Measurements from ENCODE around the gene MORC1.
A peak's percentile ranks its signal among the peaks of the same experiment; 100 is the strongest.

Gene MORC1

GRCh38 chr3:108936924-108937689 is 180.8 kb downstream of the MORC1 start:
- DNase-seq = no peak

DNA sequence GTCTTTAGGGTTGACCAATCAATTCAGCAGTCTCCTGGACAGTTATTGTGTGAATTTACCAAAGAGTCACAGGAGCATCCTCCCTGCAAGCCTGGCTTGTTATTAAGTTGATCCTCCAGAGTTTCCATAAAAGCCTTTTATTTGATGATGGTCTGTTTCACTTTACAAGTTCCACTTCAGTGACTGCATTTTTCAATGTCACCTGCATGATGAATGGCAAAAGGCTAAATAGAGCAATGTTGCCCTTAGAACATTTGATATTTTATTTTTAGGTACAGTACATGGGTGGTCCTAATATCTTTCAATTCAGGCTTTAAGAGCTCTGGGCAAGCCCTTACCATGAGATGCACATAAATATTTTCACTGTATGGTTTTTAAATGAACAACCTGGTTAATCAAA is 186.9 kb downstream of the MORC1 start:
- no peak for DNase-seq

DNA sequence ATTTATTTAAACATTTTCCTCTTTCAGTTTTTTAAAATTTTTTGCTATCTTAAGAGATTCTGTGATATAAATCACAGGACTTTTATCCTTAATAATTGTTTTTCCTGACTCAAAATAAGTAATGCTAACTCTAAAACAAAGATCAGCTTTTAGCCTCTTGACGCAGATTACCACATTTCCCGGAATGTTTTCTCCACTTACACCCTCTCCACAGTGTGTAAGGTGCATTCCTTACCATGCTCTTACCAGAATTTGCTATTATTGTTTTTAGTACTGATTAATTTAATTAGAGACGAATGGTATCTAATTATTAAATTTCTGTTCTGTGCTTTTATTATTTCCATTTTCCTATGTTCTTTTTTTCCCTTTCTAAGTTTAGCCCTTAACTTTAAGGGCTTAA is 199.1 kb downstream of the MORC1 start:
- no peak for DNase-seq

DNA sequence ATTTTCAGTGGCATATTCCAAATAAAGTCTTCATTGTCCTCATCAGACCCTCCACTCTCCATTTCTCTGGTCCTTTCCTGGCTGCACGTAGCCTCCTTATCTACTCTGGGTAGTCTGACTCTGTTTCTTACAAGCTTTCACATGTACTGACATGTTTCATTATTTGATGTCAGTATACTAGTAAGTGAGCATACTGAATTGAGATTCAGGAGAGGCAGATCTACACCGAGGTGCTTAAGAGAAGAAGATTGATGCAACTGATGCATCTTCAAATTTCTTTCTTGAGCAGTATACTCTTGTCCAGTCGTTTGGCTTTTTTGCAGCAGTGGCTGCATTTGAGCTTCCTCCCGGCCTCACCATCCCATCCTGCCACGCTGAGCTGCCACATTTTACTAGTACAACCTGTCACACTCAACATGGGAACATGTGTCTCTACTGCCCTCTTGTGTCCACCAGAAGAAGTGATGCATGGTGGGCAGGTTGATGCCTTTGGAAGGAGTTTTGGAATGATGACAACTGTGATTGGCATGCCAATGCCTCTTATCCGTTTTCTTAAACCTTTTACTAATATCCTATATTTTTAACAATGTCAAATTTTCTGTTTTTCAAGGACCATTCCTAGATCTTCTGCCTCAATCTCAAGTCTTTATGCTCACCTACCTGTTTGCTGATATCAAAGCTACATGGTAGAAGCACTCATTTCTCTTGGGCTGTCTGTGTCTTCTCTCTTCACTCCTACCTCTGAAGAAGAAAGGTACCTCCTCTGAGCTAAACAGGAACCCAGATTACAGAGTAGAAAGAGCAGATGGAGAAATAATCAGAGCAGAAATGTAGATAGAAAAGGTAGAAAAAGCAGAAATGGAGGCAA is 202.9 kb downstream of the MORC1 start:
- DNase-seq = peak; percentile 79

GRCh38 chr3:108909799-108910198 is 208.1 kb downstream of the MORC1 start:
- DNase-seq = no peak
